ENCODE measurements around the gene GPR87. TPM values are rescaled to one million over a fixed set of nuclear protein-coding genes. Genes with fewer than 3 reads are reported as not detected.

The GPR87 gene
- total RNA-seq, 2 experiments from 2014 or later: 0.40 to 0.53 TPM

DNA sequence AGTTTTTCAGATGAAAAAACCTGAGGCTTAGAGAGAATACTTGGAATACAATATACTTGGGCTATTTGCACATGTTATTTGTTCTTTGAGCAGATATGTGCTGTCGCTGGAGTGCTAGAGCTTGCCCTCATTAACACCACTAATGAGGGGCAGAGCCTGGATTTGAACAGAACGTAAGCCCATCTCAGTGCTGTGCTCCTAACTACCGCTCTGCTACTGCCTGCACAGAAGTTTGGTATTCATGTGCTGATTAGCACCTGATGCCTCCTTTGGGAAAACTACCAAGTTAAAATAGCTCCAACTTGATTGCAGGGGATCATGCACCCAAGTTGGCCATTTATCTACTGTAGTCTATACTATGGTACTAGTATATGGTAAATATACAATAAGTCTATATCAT, 3.6 kb downstream of the GPR87 start:
- Mint-ChIP-seq H3K36me3 (no peaks in the 10 kb centered on the region), H3K27ac (no peak overlapping the region), H3K27me3 (no peaks in the 10 kb centered on the region), H3K4me3 (no peak overlapping the region), H3K4me1 (peaks cover 32% of the 10 kb centered on the region), H3K9me3 (ENCODE audit: low read depth) (no peaks in the 10 kb centered on the region)
- DNase-seq (no peak), ATAC-seq (no peak)
- CTCF ChIA-PET: interaction anchor here (0.5 to 1.5 kb wide), 3 partner anchors 24 to 537 kb away, joined by 3 to 5 read pairs (median 4); no protein-coding TSS in a partner anchor

GRCh38 chr3:151309566-151309965, 7.1 kb downstream of the GPR87 start:
- ATAC-seq (no peak), DNase-seq (no peak)
- Mint-ChIP-seq H3K4me3 (no peak overlapping the region), H3K9me3 (ENCODE audit: low read depth) (no peaks in the 10 kb centered on the region), H3K27me3 (no peaks in the 10 kb centered on the region), H3K36me3 (peaks cover 1% of the 10 kb centered on the region), H3K27ac (no peak overlapping the region), H3K4me1 (peaks cover 49% of the 10 kb centered on the region)
- CTCF ChIA-PET: interaction anchor here (1.0 to 2.2 kb wide), 5 partner anchors 9 to 81 kb away, joined by 3 to 7 read pairs (median 3); no protein-coding TSS in a partner anchor

DNA sequence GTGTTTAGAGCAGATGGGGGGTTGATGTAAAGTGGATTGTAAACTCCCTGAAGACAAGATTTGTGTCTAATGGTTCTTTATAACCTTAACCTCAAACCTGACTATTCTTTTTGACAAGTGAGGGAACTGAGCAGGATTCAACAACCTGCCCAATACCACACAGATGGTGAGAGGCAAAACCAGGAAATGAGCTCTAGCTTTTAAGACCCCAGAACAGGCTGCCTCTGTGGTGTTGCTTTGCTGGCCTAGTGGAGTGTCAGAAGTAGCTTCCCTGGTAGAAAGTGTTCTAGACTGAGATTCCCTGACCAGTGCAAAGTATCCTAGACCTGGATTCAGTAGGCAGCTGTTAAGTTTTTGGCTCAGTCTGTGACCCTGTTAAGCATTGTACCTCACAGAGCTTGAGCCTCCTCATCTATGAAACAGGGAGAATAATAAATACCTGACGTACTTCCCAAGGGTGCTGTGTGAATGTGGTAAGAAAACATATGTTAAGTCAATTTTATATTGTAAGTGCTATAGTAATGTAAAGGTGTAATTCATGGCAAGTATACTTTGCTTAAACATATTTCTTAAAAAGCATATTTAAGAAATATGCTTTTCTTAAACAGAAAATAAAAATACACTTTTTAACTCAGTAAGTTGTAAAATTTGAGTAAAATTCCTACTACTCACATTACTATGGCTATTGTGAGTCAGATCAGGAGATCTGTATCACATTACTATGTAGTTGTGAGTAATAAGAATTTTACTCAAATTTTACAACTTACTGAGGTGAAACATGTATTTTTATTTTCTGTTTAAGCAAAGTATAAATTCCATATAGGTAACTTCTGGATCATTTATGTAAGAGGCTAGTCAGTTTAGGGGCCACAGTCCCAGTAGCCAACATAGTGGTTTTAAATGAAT, 8.8 kb downstream of the GPR87 start:
- no peak for DNase-seq
- peak overlapping the region; percentile 45 for H3K27ac Mint-ChIP-seq
- no peaks in the 10 kb centered on the region for H3K9me3 Mint-ChIP-seq (ENCODE audit: low read depth)
- peaks cover 9% of the 10 kb centered on the region for H3K36me3 Mint-ChIP-seq
- peaks cover 56% of the 10 kb centered on the region for H3K4me1 Mint-ChIP-seq
- ATAC-seq: no peak
- no peak overlapping the region for H3K4me3 Mint-ChIP-seq
- CTCF ChIA-PET: interaction anchor here (1.0 to 2.0 kb wide), 3 partner anchors 9 to 145 kb away, joined by 3 to 5 read pairs (median 3); partner anchors contain the start of gene GPR87
- H3K27me3 Mint-ChIP-seq: no peaks in the 10 kb centered on the region

DNA sequence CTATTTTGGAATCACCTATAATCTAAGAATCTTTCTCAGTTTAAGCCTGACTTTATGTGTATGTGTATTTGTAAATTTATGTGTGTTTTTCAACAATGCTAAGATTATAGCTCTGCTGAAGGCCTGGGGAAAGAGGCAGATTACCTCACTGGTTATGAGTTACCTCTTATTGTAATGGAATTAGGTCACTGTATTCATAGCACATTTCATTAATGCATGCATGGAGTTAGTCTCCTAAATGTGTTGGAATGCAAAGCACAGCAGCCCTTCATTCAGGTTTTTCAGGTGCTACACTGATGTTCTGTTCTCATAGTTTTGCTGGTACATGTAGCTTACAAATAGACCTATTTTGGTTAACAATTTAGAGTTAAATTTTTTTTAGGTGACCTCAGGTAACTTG, 9.5 kb downstream of the GPR87 start:
- Mint-ChIP-seq H3K4me1 (peaks cover 61% of the 10 kb centered on the region), H3K4me3 (no peak overlapping the region), H3K36me3 (peaks cover 10% of the 10 kb centered on the region), H3K9me3 (ENCODE audit: low read depth) (no peaks in the 10 kb centered on the region), H3K27ac (peak overlapping the region; percentile 45), H3K27me3 (no peaks in the 10 kb centered on the region)
- no peak for DNase-seq
- no peak for ATAC-seq
- CTCF ChIA-PET: interaction anchor here (0.6 to 2.0 kb wide), 4 partner anchors 9 to 144 kb away, joined by 3 to 5 read pairs (median 4); partner anchors contain the start of gene GPR87

- no peak for DNase-seq
- peak overlapping the region; percentile 28 for H3K27ac Mint-ChIP-seq
- H3K4me1 Mint-ChIP-seq: peaks cover 67% of the 10 kb centered on the region
- peaks cover 12% of the 10 kb centered on the region for H3K36me3 Mint-ChIP-seq
- no peaks in the 10 kb centered on the region for H3K27me3 Mint-ChIP-seq
- CTCF ChIA-PET: interaction anchor here (1.0 to 2.0 kb wide), 2 partner anchors 10 to 21 kb away, joined by 4 to 12 read pairs; partner anchors contain the start of gene GPR87
- H3K9me3 Mint-ChIP-seq (ENCODE audit: low read depth): no peaks in the 10 kb centered on the region
- H3K4me3 Mint-ChIP-seq: no peak overlapping the region
- ATAC-seq: no peak
Observed at GRCh38 chr3:151306168-151306810, 10.3 kb downstream of the GPR87 start.

GRCh38 chr3:151305775-151306151, 10.9 kb downstream of the GPR87 start:
- Mint-ChIP-seq H3K36me3 (peaks cover 12% of the 10 kb centered on the region), H3K4me3 (no peak overlapping the region), H3K27ac (peak overlapping the region; percentile 28), H3K27me3 (no peaks in the 10 kb centered on the region), H3K4me1 (peaks cover 71% of the 10 kb centered on the region), H3K9me3 (ENCODE audit: low read depth) (no peaks in the 10 kb centered on the region)
- ATAC-seq: no peak
- no peak for DNase-seq
- CTCF ChIA-PET: interaction anchor here (1.0 to 2.0 kb wide), 3 partner anchors 9 to 22 kb away, joined by 4 to 12 read pairs (median 5); partner anchors contain the start of gene GPR87

DNA sequence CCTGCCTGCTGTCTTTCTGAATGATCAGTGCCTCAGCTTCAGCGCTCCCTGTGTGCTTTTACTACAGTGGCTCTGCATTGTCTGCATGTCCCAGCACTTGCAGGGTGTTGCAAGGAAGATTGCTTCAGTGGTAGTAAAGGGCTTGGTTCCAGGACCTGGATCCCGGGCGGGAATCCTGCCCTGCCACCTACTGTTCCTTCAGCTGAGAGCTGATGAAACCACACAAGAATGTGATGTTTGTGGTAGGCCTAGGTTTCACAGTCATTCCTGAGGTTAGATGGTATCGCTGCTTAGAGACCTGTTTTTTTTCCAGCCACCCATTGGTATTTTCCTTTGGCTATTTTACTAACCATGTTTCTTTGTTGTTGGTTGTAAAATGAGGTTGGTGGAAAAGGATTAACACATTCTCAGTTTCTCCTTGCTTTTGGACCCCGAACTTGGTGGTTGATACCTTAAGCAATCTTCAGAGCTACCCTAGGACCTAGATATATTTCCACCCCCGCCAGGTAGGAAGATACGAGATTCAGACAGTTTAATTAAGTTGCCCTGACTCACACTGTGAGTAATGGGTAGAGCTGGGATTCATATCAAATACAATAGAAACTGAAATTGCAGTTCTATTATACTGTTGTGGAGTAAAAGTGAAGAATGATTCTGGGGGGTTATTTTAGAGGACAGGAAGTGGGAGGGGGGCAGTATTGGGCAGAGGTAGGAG, 11.4 kb downstream of the GPR87 start:
- CTCF ChIA-PET: interaction anchor here (1.0 to 2.6 kb wide), 8 partner anchors 9 to 26 kb away, joined by 3 to 14 read pairs (median 4); partner anchors contain the start of gene GPR87
- H3K4me3 Mint-ChIP-seq: no peak overlapping the region
- DNase-seq: no peak

GRCh38 chr3:151303751-151304150, 12.9 kb downstream of the GPR87 start:
- Mint-ChIP-seq H3K9me3 (ENCODE audit: low read depth) (no peaks in the 10 kb centered on the region), H3K27ac (no peak overlapping the region), H3K36me3 (peaks cover 12% of the 10 kb centered on the region), H3K27me3 (no peaks in the 10 kb centered on the region), H3K4me1 (peaks cover 68% of the 10 kb centered on the region), H3K4me3 (no peak overlapping the region)
- no peak for DNase-seq
- no peak for ATAC-seq
- CTCF ChIA-PET: interaction anchor here (2.6 kb wide), 1 partner anchor 12 kb away, joined by 14 read pairs; no protein-coding TSS in a partner anchor

More for the DNA sequence above, 11.4 kb downstream of the GPR87 start:
- Mint-ChIP-seq H3K27me3 (no peaks in the 10 kb centered on the region), H3K36me3 (peaks cover 12% of the 10 kb centered on the region), H3K9me3 (ENCODE audit: low read depth) (no peaks in the 10 kb centered on the region), H3K4me1 (peaks cover 73% of the 10 kb centered on the region), H3K27ac (peak overlapping the region; percentile 10)
- peak; percentile 48 for ATAC-seq

- Mint-ChIP-seq H3K36me3 (peaks cover 13% of the 10 kb centered on the region), H3K4me1 (peaks cover 52% of the 10 kb centered on the region), H3K9me3 (ENCODE audit: low read depth) (no peaks in the 10 kb centered on the region), H3K4me3 (no peak overlapping the region), H3K27me3 (peaks cover 2% of the 10 kb centered on the region), H3K27ac (no peak overlapping the region)
- ATAC-seq (peak; percentile 31), DNase-seq (no peak)
- CTCF ChIA-PET: no interaction called here
Observed at GRCh38 chr3:151301787-151302186, 14.8 kb downstream of the GPR87 start.

- no peak for DNase-seq
- H3K27ac Mint-ChIP-seq: no peak overlapping the region
- peaks cover 40% of the 10 kb centered on the region for H3K4me1 Mint-ChIP-seq
- peaks cover 13% of the 10 kb centered on the region for H3K36me3 Mint-ChIP-seq
- CTCF ChIA-PET: interaction anchor here (0.7 to 1.1 kb wide), 3 partner anchors 8 to 18 kb away, joined by 3 read pairs; no protein-coding TSS in a partner anchor
- H3K4me3 Mint-ChIP-seq: no peak overlapping the region
- no peak for ATAC-seq
- peaks cover 2% of the 10 kb centered on the region for H3K27me3 Mint-ChIP-seq
- H3K9me3 Mint-ChIP-seq (ENCODE audit: low read depth): no peaks in the 10 kb centered on the region
Observed at GRCh38 chr3:151300539-151300938, 16.1 kb downstream of the GPR87 start.

DNA sequence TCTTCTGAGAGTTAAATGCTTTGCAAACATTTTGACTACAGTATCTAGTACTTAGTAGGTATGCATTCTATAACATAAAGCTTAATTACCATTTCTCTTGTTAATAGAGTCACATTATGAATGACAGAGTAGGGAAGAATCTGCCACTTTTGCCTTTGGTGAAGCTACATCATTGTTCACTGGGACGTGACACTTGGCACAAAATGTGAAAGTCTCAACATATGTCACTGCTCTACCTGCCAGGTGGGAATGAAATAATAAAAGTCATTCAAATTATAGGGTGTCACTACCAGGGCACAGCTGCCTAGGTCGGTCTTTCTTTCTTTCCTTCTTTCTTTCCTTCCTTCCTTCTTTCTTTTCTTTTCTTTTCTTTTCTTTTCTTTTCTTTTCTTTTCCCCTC, 17.6 kb downstream of the GPR87 start:
- peaks cover 2% of the 10 kb centered on the region for H3K27me3 Mint-ChIP-seq
- CTCF ChIA-PET: interaction anchor here (0.9 kb wide), 1 partner anchor 70 kb away, joined by 3 read pairs; no protein-coding TSS in a partner anchor
- H3K36me3 Mint-ChIP-seq: peaks cover 14% of the 10 kb centered on the region
- ATAC-seq: no peak
- no peaks in the 10 kb centered on the region for H3K9me3 Mint-ChIP-seq (ENCODE audit: low read depth)
- H3K4me3 Mint-ChIP-seq: no peak overlapping the region
- peaks cover 31% of the 10 kb centered on the region for H3K4me1 Mint-ChIP-seq
- H3K27ac Mint-ChIP-seq: no peak overlapping the region
- DNase-seq: no peak

- Mint-ChIP-seq H3K36me3 (peaks cover 5% of the 10 kb centered on the region), H3K4me1 (peaks cover 25% of the 10 kb centered on the region), H3K9me3 (ENCODE audit: low read depth) (no peaks in the 10 kb centered on the region), H3K27ac (no peak overlapping the region), H3K27me3 (peaks cover 2% of the 10 kb centered on the region), H3K4me3 (no peak overlapping the region)
- DNase-seq: no peak
- no peak for ATAC-seq
- CTCF ChIA-PET: no interaction called here
Observed at GRCh38 chr3:151297429-151297828, 19.2 kb downstream of the GPR87 start.

- Mint-ChIP-seq H3K36me3 (peaks cover 4% of the 10 kb centered on the region), H3K4me3 (no peak overlapping the region), H3K27me3 (peaks cover 4% of the 10 kb centered on the region), H3K27ac (no peak overlapping the region), H3K4me1 (peaks cover 16% of the 10 kb centered on the region), H3K9me3 (ENCODE audit: low read depth) (no peaks in the 10 kb centered on the region)
- CTCF ChIA-PET: no interaction called here
- DNase-seq: no peak
- ATAC-seq: no peak
Observed at GRCh38 chr3:151296226-151296625, 20.4 kb downstream of the GPR87 start.
